Transverse colon (tissue), 4 donors: ENCODE results near the gene PIGN.

Experiments
- EP300 ChIP-seq: sonication (generic); formaldehyde crosslinking; IDR thresholded peaks from one replicate; pipeline ENCODE4 v1.6.1; 2017; ENCODE audit warnings: antibody characterized with exemption, low read depth
- POLR2A ChIP-seq: fragments of 450-650 bp; IDR thresholded peaks from one replicate; pipeline ENCODE4 v1.6.1; 2016; ENCODE audit warnings: antibody characterized with exemption, mild to moderate bottlenecking, moderate library complexity
- POLR2AphosphoS5 ChIP-seq, 3 donors: sonication (generic); formaldehyde crosslinking; IDR thresholded peaks; one replicate each; pipeline ENCODE4 v1.6.1; 2016; ENCODE audit warnings: antibody characterized with exemption in 3 of 3
- TF ChIP-seq, protein P1 (sequence below), 5 experiments: fragments of 200-600 bp in 3 of 5; fragments of 450-650 bp in 2 of 5; sonication (generic) in 3 of 5; IDR thresholded peaks; 1 replicate in 2 of 5; 2 replicates in 3 of 5; pipeline ENCODE4 v1.5.1; 2016 to 2017; ENCODE audit warnings: antibody characterized with exemption in 5 of 5, inconsistent platforms in 3 of 5, mild to moderate bottlenecking in 2 of 5, moderate library complexity in 1 of 5

DNA sequence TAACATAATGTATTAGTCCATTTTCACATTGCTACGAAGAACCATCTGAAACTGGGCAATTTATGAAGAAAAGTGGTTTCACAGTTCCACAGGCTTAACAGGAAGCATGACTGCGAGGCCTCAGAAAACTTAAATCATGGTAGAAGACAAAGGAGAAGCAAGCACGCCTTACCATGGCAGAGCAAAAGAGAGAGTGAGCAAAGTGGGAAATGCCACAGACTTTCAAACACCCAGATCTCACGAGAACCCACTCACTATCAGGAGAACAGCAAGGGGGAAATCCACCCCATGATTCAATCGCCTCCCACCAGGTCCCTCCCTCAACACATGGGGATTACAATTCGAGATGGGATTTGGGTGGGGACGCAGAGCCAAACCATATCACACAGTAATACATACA lies 22.5 kb downstream of the PIGN start:
- TF ChIP-seq POLR2AphosphoS5 (IDR thresholded peaks at IDR 0.05): no peak
- TF ChIP-seq POLR2A: no peak
- TF ChIP-seq, protein P1, sequence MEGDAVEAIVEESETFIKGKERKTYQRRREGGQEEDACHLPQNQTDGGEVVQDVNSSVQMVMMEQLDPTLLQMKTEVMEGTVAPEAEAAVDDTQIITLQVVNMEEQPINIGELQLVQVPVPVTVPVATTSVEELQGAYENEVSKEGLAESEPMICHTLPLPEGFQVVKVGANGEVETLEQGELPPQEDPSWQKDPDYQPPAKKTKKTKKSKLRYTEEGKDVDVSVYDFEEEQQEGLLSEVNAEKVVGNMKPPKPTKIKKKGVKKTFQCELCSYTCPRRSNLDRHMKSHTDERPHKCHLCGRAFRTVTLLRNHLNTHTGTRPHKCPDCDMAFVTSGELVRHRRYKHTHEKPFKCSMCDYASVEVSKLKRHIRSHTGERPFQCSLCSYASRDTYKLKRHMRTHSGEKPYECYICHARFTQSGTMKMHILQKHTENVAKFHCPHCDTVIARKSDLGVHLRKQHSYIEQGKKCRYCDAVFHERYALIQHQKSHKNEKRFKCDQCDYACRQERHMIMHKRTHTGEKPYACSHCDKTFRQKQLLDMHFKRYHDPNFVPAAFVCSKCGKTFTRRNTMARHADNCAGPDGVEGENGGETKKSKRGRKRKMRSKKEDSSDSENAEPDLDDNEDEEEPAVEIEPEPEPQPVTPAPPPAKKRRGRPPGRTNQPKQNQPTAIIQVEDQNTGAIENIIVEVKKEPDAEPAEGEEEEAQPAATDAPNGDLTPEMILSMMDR (IDR thresholded peaks at IDR 0.05): no peak
- no peak for TF ChIP-seq EP300
